HG02870 (cell line): ENCODE measurements around the gene AADAC.
A peak's percentile ranks its signal among the peaks of the same experiment; 100 is the strongest.
"Not testable (repeated sequence)": the region's sequence is repeated elsewhere in the genome, so short reads cannot be mapped to it uniquely, and the experiment has no call there.

Experiments
- ATAC-seq: cut with Tn5 transposase; IDR thresholded peaks from one replicate; pipeline ENCODE4 v1.9.1; 2021; ENCODE audit warnings: mild to moderate bottlenecking, moderate library complexity; ENCODE audit not compliant: unreplicated experiment

AADAC gene

DNA sequence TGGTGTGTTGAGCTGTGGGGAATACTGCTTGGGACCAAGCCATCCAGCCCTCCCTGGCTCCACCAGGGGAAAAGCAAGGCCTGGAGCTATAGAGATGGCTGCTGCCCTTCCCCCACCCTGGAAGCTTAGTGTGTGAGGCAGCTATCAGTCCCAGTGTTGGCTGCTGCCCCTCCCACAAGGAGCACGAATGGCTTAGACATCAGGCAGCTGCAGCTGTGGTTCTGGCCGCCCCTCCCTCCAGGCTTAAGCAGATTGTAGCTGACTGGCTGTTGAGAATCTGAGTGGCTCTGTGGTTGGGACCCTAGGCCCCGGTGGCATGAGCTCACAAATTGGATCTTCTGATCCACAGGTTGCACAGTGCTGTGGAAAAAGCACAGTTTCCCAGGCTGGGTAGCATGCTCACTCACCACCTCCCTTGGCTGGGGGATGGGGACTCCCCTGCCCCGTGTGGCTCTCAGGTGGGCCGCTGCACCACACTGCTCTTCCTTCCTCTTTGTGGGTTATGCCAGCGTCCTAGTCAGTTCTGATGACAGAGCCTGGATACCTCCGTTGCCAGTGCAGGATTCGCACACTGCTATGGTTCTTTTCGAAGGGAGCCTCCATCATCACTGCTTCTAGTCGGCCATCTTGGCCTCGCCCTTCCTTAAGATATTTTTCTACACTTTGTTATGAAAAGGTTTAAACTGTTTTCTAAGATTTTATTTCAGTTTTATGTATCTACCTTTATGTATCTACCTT, 38.3 kb downstream of the AADAC start:
- ATAC-seq = no peak

DNA sequence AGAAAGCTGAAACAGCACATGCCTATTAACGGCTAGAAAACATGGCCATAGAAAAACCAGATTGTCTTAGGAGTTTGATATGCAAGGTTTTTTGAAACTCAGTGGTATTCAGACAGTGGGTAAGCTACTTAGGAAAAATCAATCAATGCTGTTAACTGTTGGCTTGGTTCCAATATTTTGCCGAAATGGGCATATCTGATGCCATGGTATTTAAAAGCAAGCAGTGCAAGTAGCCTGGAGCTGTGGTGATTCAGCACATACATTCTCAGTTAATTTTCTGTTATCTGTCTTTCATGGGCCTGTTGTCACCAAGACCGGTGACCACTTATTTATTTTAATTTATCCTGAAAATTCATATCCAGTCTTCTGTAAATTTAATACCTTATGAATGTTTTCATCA, 42.2 kb downstream of the AADAC start:
- no peak for ATAC-seq

DNA sequence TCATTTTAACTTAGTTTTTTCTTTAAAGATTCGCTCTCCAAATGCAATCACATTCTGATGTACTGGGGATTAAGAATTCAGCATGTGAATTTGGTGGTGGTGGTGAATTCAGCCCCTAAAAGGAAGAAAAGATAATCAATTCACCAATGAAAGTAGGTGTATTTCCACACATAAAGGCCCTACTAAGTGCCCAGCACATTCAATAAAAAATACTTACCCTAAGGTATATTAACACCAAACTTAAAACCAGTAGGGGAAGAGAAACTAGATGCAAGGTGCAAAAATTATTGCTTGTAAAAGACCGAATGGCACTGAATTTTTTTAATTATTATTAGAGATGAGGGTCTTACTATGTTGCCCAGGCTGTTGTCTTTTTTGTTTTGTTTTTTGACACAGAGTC, 42.7 kb downstream of the AADAC start:
- ATAC-seq = no peak

DNA sequence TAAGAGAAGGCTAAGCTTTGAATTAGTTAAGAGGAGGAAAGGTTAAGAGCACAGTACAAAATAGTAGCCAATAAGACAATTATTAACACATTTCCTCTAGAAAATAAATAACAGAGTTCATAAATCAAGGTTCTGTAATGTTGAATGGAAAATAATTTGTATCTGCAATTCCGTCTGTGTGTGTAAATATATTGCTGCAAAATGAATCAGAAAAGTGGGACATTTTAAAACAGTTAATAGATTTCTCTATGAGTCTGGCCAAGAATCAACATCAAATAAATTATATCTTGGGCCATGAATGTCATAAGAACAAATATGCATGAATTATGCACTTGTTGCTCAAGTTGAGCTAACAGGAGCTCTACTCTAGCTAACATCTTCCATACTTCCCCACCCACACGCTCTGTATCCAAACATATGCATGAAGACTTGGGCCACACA, 45.3 kb downstream of the AADAC start:
- ATAC-seq = no peak

DNA sequence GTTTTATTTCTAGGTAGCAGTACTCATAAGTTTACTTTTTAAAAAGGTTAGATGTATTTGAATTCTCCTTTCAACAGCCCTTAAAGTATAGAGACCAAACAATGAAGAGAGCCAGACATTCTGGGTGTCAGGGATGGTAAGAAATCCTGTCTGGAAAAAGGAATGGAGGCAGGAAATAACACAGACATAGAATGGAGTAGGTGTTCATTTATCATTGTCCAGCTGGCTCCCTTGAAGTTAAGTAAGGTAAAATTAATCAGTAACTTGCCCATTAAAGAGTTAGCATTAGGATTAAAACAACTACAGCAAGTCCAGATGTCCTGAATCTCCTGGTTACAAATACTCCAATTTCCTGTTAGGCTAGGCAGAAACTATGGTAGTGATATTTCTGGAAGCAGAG, 46.0 kb downstream of the AADAC start:
- no peak for ATAC-seq

DNA sequence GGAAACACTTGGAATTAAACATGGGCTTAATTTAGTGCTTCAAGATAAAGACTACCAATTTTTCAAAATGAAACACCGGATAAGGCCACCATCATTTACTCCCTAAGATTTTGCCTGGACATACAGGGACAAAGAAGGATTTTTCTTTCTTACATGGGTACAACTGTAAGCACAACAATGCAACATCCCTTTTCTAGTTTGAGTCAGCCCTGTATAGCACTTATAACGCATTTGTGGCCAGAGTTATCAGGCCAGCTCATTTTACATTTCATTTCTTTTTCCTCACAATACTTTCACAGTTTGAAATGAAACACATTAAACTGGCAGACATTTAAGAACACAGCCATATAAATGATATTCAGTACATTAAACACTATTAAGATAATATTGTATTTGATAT, 49.7 kb downstream of the AADAC start:
- ATAC-seq = no peak

DNA sequence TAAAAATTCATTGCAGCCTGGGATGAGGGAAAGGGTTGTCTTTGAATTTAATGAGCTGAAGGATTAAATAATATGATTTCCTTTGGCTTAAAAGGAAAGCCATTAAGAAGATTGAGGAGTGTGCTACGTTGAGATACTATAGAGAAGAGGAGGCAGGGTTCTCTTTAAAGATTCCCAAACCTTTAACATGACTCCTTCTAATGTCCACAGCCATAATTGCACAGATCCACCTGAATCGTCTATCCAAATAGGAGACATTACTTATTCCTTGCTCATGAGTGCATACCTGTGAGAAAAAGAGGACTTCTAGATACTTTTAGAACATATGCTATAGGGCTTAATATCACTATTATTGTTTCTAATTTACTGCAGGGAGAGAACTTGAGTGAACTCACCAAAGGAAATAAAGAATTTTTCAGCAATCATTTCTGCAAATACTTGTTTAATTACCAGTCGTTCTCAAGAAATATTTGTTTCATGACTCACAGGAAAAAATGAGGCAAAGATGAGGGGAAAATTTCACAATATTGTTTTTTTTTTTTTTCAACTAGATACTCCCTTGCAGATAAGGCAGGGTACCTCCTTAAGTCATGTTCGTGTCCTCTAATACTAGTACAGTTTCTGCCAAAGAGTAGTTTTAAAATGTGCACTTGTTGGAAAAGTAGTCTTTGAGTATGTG, 50.6 kb downstream of the AADAC start:
- ATAC-seq = no peak

DNA sequence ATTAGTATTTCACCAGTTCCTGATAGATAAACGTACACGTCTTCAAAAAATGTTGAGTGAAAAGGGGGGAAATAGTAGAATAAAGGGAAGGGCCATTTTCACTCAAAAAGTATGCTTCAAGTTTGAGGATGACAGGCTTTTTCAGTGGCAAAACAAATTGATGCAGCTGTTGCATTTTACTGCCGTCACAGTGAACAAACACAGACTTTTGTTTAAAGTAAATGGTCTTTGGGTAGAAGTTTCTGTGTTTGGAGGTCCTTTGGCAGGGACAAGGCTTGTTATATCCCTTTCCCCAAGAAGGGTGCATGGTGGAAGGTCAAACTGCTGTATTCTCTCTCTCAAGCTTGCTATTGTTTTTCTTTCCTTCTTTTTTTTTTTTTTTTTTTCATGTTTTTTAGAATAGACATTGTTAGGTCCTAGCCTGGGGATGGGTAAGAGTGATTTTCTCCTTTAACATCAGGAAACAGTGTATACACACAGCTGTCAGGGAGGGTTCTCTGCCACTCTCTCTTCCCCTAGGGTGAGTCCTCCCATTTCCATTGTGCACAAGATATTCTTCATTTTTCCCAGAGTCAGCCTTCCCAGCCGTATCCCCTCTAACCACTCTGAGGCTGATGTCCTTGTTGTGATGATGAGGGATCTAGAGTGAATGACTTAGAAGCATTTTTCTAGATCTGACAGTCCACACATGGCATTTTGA, 52.9 kb downstream of the AADAC start:
- ATAC-seq = no peak

DNA sequence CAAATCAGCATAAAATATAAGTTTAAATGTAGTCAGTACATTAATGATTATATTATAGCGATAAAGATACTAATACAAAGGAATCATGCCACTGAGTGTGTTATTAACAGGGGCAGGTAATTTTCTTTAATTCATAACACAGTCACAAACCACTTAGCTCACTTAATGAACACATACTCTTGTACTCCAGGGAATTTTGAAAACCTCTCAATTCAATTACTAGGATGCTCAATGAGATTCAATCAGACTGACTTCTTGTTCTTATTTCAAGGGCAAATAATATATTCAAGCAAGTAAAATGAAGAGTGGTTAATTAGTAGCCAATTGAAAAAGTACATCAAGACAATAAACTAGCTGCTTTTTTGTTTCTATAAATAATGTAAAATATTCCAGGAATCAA, 53.8 kb downstream of the AADAC start:
- ATAC-seq = no peak

DNA sequence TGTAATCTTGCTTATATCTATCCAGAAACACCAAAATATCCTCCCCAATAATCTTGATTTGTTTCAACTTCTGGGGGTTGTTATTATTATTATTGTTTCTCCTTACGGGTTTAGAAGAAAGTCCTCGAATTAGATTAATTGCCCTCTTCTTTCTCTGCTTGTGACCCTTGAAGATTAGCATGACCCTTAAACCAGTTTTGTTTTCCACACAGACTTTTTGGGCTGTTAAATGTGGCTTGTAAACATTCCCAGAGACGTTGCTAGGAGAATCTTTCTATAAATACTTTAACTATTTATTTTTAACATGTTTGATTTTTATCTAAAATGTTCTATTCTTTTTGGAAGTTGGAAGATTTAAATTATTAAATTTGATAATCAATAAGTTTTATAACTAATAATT, 55.3 kb downstream of the AADAC start:
- ATAC-seq = no peak

DNA sequence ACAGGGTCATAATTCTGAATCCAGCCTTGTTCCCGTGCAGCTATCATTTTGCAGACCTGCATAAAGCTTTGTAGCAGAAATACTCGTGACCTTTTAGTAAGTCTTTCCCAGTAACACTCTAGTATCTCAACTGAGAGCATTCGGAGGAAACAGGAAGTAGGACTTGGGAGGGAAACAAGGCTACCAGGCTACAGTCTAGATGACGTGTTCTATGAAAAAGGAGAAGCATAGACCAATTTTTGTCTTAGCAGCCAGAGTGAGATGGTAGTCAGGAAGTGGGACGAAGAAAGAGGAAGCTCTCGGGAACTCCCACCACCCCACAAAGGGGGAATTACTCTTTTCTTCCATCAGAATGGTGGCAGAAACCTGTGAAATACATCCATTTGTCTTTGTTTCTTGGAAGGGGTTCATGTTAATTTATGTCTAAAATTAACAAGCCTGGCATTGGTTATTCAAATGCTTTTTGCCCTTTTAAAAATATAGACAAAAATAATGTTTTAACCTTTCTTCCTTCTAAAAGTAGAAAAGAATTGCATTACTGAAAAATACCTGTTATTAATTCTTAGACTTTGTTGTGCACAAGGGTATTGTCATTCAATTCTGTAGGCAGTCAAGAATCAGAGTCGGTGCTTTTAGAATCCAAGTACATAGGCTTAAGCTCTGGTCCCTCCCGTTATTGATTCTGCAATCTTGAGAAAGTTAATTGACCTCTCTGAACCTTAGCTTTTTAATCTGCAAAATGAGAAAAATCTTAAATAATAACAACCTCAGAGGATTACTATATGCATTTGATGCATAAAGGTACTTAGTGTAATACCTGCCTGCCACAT, 57.9 kb downstream of the AADAC start:
- ATAC-seq = peak; percentile 86

DNA sequence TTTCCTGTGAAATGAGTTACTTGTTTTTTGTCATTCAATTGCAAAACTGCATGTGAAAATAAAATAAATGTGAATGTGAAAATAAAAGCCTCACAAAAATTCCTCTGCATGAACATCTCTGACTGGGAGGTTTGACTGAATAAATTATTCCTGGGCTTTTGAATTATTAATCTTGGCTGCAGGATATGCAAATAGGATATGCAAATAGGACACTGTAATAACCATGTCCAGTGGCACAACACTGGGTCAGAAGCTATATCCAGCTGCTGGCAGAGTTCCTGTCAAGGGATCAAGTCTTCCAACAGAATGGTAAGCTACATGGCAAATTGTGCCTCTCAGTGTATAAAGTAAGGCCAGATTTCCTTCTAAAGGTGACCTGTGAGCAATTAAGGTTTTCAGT, 59.5 kb downstream of the AADAC start, which contains the start of gene SUCNR1:
Gene SUCNR1, plus strand, starts transcription at position 246 of the 400 bp plus-strand sequence. CDS start 6,250 bp downstream, outside the sequence.
- no peak for ATAC-seq

DNA sequence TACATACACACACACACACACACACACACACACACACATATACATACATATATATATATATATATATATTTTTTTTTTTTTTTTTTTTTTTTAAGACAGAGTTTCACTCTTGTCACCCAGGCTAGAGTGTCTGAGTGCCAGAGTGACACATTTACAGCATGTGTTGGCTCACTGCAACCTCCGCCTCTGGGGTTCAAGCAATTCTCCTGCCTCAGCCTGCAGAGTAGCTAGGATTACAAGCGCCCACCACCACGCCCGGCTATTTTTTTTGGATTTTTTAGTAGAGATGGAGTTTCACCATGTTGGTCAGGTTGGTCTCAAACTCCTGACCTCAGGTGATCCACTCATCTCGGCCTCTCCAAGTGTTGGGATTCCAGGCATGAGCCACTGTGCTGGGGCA, 60.2 kb downstream of the AADAC start:
- ATAC-seq = not testable (repeated sequence)

DNA sequence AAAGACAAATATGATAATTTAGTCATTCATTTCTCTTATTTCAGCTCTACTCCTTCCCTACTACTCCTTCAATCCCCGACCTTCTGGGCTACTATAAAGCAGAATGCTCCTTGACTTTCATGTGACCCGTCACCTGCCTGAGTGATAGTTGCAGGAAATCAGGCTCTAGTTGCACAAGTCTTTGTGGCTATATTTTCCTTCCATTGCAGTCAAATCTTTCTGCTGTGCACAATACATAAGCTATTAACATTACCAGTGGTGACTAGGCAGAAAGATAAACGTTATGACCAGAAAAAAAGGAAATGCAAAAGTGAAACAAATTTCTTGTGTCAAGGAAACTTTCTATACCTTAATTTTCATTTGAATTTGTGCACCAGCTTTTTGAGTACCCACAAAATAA, 61.8 kb downstream of the AADAC start:
- no peak for ATAC-seq

DNA sequence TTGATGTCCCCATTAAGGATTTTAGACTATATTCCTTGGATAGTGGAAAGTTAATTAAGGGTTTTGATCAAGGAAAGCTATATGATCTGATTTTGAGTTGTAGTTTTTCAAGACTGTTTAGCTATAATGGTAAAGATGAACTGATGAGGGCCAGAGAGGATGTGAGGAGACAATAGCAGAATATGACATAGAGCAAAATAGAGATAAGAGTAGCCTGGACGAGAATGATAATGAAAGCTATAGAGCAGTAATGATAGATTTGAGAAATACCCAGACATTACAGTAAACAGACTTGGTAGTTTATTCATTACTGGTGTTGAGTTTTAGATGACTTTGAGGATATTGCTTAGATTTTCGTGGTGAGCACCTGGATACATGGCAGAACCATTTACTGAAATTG, 63.4 kb downstream of the AADAC start:
- no peak for ATAC-seq
